ENCODE results near the gene SPIB. TPM values are rescaled to one million over a fixed set of nuclear protein-coding genes. Genes with fewer than 3 reads are reported as not detected.

SPIB gene
- total RNA-seq, 2 donors from 2014 or later: 6.9 TPM; not detected in 1

- Histone ChIP-seq H3K27ac (no peak overlapping the region), H3K27me3 (no peaks in the 10 kb centered on the region), H3K4me1 (peaks cover 21% of the 10 kb centered on the region), H3K4me3 (no peak overlapping the region), H3K36me3 (replicated peaks in 1 of 2; ENCODE audit: insufficient read depth in 1 of 2, low read depth in 2 of 2) (peaks cover 0 to 23% of the 10 kb centered on the region in 2 donors), H3K9me3 (no peaks in the 10 kb centered on the region)
- WGBS, 2 donors: 78 to 87% methylated on average over 7 to 8 of the region's 8 CpGs
- ATAC-seq: no peak
- peak in 1 of 4 donors; percentile 12 for DNase-seq
- intact Hi-C loops (cut with DNase I): no loop called here
- TF ChIP-seq POLR2A (IDR thresholded peaks at IDR 0.05) (no peak), CTCF (IDR thresholded peaks at IDR 0.05) (no peak)
These were observed 38.0 kb upstream of the SPIB start for GRCh38 chr19:50380751-50381151.

- no peak overlapping the region for H3K4me3 ChIP-seq
- H3K27ac ChIP-seq: no peak overlapping the region
- WGBS, 2 donors: 88 to 89% methylated on average over 22 to 26 of the region's 58 CpGs
- peaks cover 0 to 23% of the 10 kb centered on the region in 2 donors for H3K36me3 ChIP-seq (replicated peaks in 1 of 2; ENCODE audit: insufficient read depth in 1 of 2, low read depth in 2 of 2)
- no peak for TF ChIP-seq CTCF (IDR thresholded peaks at IDR 0.05)
- H3K9me3 ChIP-seq: no peaks in the 10 kb centered on the region
- peaks cover 18% of the 10 kb centered on the region for H3K4me1 ChIP-seq
- ATAC-seq (no peak), DNase-seq (peak in 1 of 4 donors; percentile 19)
- H3K27me3 ChIP-seq: no peaks in the 10 kb centered on the region
- intact Hi-C loops (cut with DNase I): no loop called here
These were observed 36.6 kb upstream of the SPIB start for GRCh38 chr19:50381881-50382729.

GRCh38 chr19:50383001-50383851, 35.5 kb upstream of the SPIB start:
- intact Hi-C loops (cut with DNase I): no loop called here
- TF ChIP-seq CTCF (IDR thresholded peaks at IDR 0.05): no peak
- TF ChIP-seq POLR2A (IDR thresholded peaks at IDR 0.05): no peak
- ATAC-seq: no peak

GRCh38 chr19:50383852-50384684, 34.7 kb upstream of the SPIB start, which contains the start of gene POLD1:
Gene POLD1, plus strand, starts transcription at chr19:50384347. Its CDS starts 14,505 bp downstream, at chr19:50398852.
- intact Hi-C loops (cut with DNase I): no loop called here
- H3K36me3 ChIP-seq (replicated peaks in 1 of 2; ENCODE audit: insufficient read depth in 1 of 2, low read depth in 2 of 2): peaks cover 0 to 13% of the 10 kb centered on the region in 2 donors
- H3K9me3 ChIP-seq: no peaks in the 10 kb centered on the region
- H3K27me3 ChIP-seq: no peaks in the 10 kb centered on the region
- TF ChIP-seq POLR2A (IDR thresholded peaks at IDR 0.05): peak in 2 of 3 donors; percentile 57
- peak in 2 of 7 experiments; percentile 2 to 7 for TF ChIP-seq CTCF (IDR thresholded peaks at IDR 0.05)
- peak within 1 kb of the TSS; percentile 48 to 53 for H3K4me3 ChIP-seq
- peak; percentile 96 for ATAC-seq
- DNase-seq: peak; percentile 99 to 100 (median 100)
- WGBS, 2 donors: 0 to 1% methylated on average over 41 to 77 of the region's 78 CpGs
- H3K27ac ChIP-seq: peak within 1 kb of the TSS; percentile 66 to 86 (median 74)
- H3K4me1 ChIP-seq: peaks cover 18% of the 10 kb centered on the region

More at GRCh38 chr19:50383001-50383851, 35.5 kb upstream of the SPIB start:
- no peak overlapping the region for H3K4me3 ChIP-seq
- H3K27me3 ChIP-seq: no peaks in the 10 kb centered on the region
- peak in 1 of 4 donors; percentile 37 for DNase-seq
- 41 to 49% methylated on average over 21 of the region's 21 CpGs for WGBS, 2 donors
- H3K36me3 ChIP-seq (replicated peaks in 1 of 2; ENCODE audit: insufficient read depth in 1 of 2, low read depth in 2 of 2): peaks cover 0 to 19% of the 10 kb centered on the region in 2 donors
- H3K9me3 ChIP-seq: no peaks in the 10 kb centered on the region
- H3K27ac ChIP-seq: peak overlapping the region; percentile 66 to 86 (median 74)
- peaks cover 18% of the 10 kb centered on the region for H3K4me1 ChIP-seq
